HFF-Myc (cell line): ENCODE measurements around the gene DGAT2.

Source experiments
- DNase-seq: peaks from one replicate; pipeline ENCODE4 v3.0.0-alpha.2; 2011; ENCODE audit warnings: low read depth; ENCODE audit errors: extremely low read depth
- H3K4me3 ChIP-seq: replicated peaks from 2 replicates; pipeline ENCODE4 v1.5.1; 2011; ENCODE audit warnings: low read depth, mild to moderate bottlenecking, control low read depth, low read length
- CTCF ChIP-seq: IDR thresholded peaks from 2 replicates; pipeline ENCODE4 v1.5.1; 2012; ENCODE audit warnings: mild to moderate bottlenecking, low read depth, low read length, control low read depth; ENCODE audit errors: missing control alignments

Gene DGAT2

GRCh38 chr11:75831915-75832502, 63.4 kb downstream of the DGAT2 start:
- TF ChIP-seq CTCF, result no peak
- DNase-seq, result no peak
- H3K4me3 ChIP-seq, result no peak overlapping the region

- H3K4me3 ChIP-seq, result no peak overlapping the region
- no peak for DNase-seq
- TF ChIP-seq CTCF, result no peak
Measured at GRCh38 chr11:75834728-75835127, 66.2 kb downstream of the DGAT2 start.

- TF ChIP-seq CTCF, result no peak
- no peak overlapping the region for H3K4me3 ChIP-seq
- no peak for DNase-seq
Measured at GRCh38 chr11:75836417-75836816, 67.8 kb downstream of the DGAT2 start.

- no peak for DNase-seq
- H3K4me3 ChIP-seq, result no peak overlapping the region
- TF ChIP-seq CTCF, result no peak
Measured at GRCh38 chr11:75839851-75840250, 71.3 kb downstream of the DGAT2 start.

- no peak for DNase-seq
- H3K4me3 ChIP-seq, result no peak overlapping the region
- TF ChIP-seq CTCF, result no peak
Measured at GRCh38 chr11:75840522-75840921, 71.9 kb downstream of the DGAT2 start.

- H3K4me3 ChIP-seq, result no peak overlapping the region
- TF ChIP-seq CTCF, result no peak
- no peak for DNase-seq
Measured at GRCh38 chr11:75841739-75842138, 73.2 kb downstream of the DGAT2 start.

GRCh38 chr11:75845324-75845723, 76.7 kb downstream of the DGAT2 start:
- no peak for DNase-seq
- no peak for TF ChIP-seq CTCF

More at GRCh38 chr11:75845324-75845723, 76.7 kb downstream of the DGAT2 start:
- H3K4me3 ChIP-seq, result no peak overlapping the region
